ENCODE measurements around the gene FAM78A. TPM values are rescaled to one million over a fixed set of nuclear protein-coding genes. Genes with fewer than 3 reads are reported as not detected.

Gene FAM78A
- total and polyA plus RNA-seq, 2 donors (not counting 1 experiment from before 2014, with no cell fraction given) = 42.9 to 58.3 TPM

DNA sequence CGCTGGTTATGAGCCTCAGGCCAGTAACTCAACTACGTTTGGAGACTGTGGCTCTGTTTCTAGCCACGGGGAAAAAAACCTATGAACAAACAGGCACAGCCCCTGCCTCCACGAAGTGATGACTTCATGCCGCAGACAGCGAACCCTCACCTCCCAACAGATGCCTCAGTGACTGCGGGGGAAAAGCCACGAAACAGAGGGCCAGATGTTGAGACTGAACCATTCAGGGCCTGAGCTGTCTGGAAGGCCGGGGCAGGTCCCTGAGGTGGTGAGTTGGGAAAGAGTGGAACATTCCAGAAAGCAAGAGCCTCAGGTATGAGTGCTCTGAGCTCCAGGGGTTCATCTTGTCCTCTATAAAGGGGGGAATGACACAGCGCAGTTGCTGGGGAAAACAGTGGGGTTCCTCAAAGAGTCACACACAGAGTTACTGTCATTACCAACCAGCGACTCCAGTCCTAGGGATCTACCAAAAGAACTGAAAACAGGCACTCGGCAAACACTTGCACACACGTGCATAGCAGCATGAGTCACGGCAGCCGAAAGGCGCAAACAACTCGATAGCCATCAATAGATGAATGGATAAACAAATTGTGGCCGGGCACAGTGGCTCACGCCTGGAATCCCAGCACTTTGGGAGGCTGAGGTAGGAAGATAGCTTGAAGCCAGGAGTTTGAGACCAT is 28.5 kb upstream of the FAM78A start:
- no peak for TF ChIP-seq EZH2 (IDR thresholded peaks at IDR 0.05; ENCODE audit: borderline replicate concordance, insufficient read depth, low read depth, low read length, poor library complexity, severe bottlenecking)
- TF ChIP-seq, protein P1, sequence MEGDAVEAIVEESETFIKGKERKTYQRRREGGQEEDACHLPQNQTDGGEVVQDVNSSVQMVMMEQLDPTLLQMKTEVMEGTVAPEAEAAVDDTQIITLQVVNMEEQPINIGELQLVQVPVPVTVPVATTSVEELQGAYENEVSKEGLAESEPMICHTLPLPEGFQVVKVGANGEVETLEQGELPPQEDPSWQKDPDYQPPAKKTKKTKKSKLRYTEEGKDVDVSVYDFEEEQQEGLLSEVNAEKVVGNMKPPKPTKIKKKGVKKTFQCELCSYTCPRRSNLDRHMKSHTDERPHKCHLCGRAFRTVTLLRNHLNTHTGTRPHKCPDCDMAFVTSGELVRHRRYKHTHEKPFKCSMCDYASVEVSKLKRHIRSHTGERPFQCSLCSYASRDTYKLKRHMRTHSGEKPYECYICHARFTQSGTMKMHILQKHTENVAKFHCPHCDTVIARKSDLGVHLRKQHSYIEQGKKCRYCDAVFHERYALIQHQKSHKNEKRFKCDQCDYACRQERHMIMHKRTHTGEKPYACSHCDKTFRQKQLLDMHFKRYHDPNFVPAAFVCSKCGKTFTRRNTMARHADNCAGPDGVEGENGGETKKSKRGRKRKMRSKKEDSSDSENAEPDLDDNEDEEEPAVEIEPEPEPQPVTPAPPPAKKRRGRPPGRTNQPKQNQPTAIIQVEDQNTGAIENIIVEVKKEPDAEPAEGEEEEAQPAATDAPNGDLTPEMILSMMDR (IDR thresholded peaks at IDR 0.05) = no peak
- H3K9me3 ChIP-seq (ENCODE audit: control extremely low read depth in 1 of 3, control insufficient read depth in 2 of 3, insufficient read depth in 1 of 3, low read length in 2 of 3) = peaks cover 0 to 23% (median 3%) of the 10 kb centered on the region in 3 donors
- ChIA-PET POLR2A (no interaction called here), CTCF (no interaction called here)
- H3K4me1 ChIP-seq (ENCODE audit: control insufficient read depth in 2 of 2, insufficient read depth in 2 of 2, low read length in 2 of 2) = peaks cover 9 to 17% of the 10 kb centered on the region in 2 donors
- peaks cover 5% of the 10 kb centered on the region for H3K27me3 Mint-ChIP-seq
- DNase-seq = no peak
- no peak overlapping the region for H3K4me2 ChIP-seq (replicated peaks; ENCODE audit: low read depth, low read length, poor library complexity, severe bottlenecking)
- no peak overlapping the region for H3K27ac Mint-ChIP-seq
- WGBS (ENCODE audit: insufficient coverage) = 84% methylated on average over 17 of the region's 19 CpGs
- H3K4me1 Mint-ChIP-seq = peaks cover 3% of the 10 kb centered on the region
- no peak overlapping the region for H3K9ac ChIP-seq (ENCODE audit: low read length)
- intact Hi-C loops (cut with micrococcal nuclease) = no loop called here
- no peak overlapping the region for H3K27ac ChIP-seq (ENCODE audit: low read length in 2 of 2)
- H2AFZ ChIP-seq (ENCODE audit: insufficient read depth, low read depth, low read length, poor library complexity, severe bottlenecking) = no peak overlapping the region
- no peaks in the 10 kb centered on the region for H3K79me2 ChIP-seq (ENCODE audit: control insufficient read depth, insufficient read depth, low read length)
- no peaks in the 10 kb centered on the region for H3K9me3 Mint-ChIP-seq (ENCODE audit: insufficient read depth)
- H3K36me3 ChIP-seq (replicated peaks in 1 of 2; ENCODE audit: control extremely low read depth in 1 of 2, control insufficient read depth in 1 of 2, extremely low read depth in 1 of 2, insufficient read depth in 2 of 2, low read length in 1 of 2) = no peaks in the 10 kb centered on the region
- no peak overlapping the region for H3K4me3 ChIP-seq (ENCODE audit: control extremely low read depth in 1 of 5, extremely low read depth in 1 of 5, insufficient read depth in 1 of 5, low read depth in 2 of 5, low read length in 4 of 5)
- H4K20me1 ChIP-seq (ENCODE audit: control insufficient read depth, insufficient read depth, low read length, poor library complexity, severe bottlenecking) = no peaks in the 10 kb centered on the region
- peaks cover 0 to 5% (median 0%) of the 10 kb centered on the region in 4 experiments for H3K27me3 ChIP-seq (replicated peaks in 1 of 4; ENCODE audit: control extremely low read depth in 1 of 4, control insufficient read depth in 3 of 4, insufficient read depth in 4 of 4, low read length in 3 of 4)
- no peak for ATAC-seq (ENCODE audit: low read depth)
- no peak overlapping the region for H3K4me3 Mint-ChIP-seq

Data from B cell (primary cell).